ENCODE results near the gene SLC35E1.

DNA sequence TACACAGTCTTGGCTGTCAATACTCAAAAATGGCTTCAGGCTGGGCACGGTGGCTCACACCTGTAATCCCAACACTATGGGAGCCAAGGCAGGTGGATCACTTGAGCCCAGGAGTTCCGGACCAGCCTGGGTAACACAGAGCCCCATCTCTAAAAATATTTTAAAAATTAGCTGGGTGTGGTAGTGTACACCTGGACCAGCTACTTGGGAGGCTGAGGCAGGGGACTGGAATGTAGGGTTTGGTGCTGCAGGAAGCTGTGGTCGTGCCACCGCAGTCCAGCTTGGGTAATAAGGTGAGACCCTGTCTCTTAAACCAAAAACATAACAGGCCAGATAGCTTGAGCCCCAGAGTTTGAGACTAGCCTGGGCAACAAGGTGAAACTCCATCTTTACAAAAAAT is 23.3 kb downstream of the SLC35E1 start:
- TF ChIP-seq, protein P1, sequence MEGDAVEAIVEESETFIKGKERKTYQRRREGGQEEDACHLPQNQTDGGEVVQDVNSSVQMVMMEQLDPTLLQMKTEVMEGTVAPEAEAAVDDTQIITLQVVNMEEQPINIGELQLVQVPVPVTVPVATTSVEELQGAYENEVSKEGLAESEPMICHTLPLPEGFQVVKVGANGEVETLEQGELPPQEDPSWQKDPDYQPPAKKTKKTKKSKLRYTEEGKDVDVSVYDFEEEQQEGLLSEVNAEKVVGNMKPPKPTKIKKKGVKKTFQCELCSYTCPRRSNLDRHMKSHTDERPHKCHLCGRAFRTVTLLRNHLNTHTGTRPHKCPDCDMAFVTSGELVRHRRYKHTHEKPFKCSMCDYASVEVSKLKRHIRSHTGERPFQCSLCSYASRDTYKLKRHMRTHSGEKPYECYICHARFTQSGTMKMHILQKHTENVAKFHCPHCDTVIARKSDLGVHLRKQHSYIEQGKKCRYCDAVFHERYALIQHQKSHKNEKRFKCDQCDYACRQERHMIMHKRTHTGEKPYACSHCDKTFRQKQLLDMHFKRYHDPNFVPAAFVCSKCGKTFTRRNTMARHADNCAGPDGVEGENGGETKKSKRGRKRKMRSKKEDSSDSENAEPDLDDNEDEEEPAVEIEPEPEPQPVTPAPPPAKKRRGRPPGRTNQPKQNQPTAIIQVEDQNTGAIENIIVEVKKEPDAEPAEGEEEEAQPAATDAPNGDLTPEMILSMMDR (IDR thresholded peaks at IDR 0.05) = no peak
- TF ChIP-seq POLR2A (IDR thresholded peaks at IDR 0.05) = no peak

All from adrenal gland (tissue), 5 donors.